Measurements from ENCODE around the gene PRDM5. TPM values are rescaled to one million over a fixed set of nuclear protein-coding genes. Genes with fewer than 3 reads are reported as not detected.

The PRDM5 gene
- total RNA-seq, 1 donor from 2014 or later = 16.6 TPM

DNA sequence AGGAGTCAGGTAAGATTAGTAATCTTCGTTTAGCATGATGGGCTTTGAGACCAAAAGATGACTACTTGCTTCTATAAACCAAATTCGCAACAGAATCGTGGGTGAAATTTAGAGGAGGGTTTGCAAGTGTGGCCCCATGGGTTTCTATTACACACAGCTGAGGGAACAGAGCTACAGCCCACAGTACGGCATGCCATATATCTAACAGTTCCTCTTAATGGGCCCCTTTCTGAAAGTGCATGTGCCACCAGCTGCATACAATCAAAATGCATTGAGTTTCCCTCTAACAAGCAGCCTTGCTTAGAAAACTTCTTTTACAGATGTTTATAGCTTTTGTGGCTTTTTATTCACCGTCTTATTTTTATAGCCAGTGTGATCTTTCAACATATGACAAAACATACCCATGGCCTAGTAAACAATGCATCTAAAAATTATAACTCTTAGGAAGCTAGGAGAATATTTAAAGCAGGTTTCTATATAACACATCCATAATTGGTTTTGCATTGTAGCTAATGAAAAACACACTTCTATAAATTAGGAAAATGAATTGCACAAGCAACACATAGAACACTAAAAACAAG is 202.1 kb downstream of the PRDM5 start:
- TF ChIP-seq, protein P1, sequence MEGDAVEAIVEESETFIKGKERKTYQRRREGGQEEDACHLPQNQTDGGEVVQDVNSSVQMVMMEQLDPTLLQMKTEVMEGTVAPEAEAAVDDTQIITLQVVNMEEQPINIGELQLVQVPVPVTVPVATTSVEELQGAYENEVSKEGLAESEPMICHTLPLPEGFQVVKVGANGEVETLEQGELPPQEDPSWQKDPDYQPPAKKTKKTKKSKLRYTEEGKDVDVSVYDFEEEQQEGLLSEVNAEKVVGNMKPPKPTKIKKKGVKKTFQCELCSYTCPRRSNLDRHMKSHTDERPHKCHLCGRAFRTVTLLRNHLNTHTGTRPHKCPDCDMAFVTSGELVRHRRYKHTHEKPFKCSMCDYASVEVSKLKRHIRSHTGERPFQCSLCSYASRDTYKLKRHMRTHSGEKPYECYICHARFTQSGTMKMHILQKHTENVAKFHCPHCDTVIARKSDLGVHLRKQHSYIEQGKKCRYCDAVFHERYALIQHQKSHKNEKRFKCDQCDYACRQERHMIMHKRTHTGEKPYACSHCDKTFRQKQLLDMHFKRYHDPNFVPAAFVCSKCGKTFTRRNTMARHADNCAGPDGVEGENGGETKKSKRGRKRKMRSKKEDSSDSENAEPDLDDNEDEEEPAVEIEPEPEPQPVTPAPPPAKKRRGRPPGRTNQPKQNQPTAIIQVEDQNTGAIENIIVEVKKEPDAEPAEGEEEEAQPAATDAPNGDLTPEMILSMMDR (IDR thresholded peaks at IDR 0.05; ENCODE audit: partially characterized antibody, unreplicated experiment) = no peak
- Mint-ChIP-seq H3K27me3 (ENCODE audit: unreplicated experiment) (no peaks in the 10 kb centered on the region), H3K27ac (ENCODE audit: unreplicated experiment) (no peak overlapping the region), H3K4me1 (ENCODE audit: low read depth, unreplicated experiment) (peaks cover 20% of the 10 kb centered on the region), H3K4me3 (ENCODE audit: unreplicated experiment) (no peak overlapping the region), H3K36me3 (ENCODE audit: unreplicated experiment) (no peaks in the 10 kb centered on the region), H3K9me3 (ENCODE audit: unreplicated experiment) (no peaks in the 10 kb centered on the region)
- DNase-seq = no peak

DNA sequence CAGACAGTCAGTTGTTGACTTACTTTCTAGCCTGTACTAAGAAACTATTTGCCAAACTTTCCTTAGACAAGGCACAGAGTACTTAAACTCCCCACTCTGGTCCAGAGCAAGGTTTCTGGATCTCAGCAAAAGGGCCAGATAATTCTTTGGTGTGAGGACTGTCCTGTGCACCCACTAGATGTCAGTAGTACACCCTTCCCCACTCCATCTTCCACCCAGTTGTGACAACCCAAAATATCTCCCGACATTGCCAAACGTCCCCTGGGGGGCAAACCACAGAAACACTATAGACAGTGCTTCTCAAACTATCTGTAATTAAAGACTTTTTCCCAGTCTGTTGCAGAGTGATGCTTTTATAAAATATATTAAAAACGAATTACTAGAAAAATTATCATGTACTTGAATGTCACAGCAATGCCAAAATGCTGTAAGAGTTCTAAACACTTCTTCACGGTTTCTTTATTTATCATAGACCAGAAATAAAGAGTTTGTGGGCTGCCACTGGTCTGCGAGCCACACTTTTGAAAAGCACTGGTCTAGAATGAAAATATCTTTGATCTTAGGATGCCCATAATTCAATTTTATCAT is 203.5 kb downstream of the PRDM5 start:
- H3K9me3 Mint-ChIP-seq (ENCODE audit: unreplicated experiment) = no peaks in the 10 kb centered on the region
- peak; percentile 23 for DNase-seq

DNA sequence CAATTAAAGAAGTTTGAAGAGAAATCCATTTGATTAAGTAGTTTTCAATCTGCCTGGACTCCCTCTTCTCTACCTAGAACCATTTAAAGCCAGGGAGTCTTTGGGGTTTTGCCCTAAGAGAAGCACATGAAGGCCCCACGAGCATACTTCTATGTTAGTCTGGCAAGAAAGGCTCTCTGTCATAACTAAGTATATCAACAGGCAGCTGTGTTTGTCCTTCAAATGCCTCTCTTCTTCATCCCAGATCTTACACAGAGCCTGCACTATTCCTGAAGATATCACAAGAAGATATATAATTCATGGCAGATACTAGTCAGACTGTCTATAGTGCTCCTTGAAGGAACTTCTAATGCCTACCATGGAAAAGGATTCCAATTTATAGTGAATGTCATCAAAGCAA is 206.2 kb downstream of the PRDM5 start:
- peaks cover 3% of the 10 kb centered on the region for H3K4me1 Mint-ChIP-seq (ENCODE audit: low read depth, unreplicated experiment)
- H3K27me3 Mint-ChIP-seq (ENCODE audit: unreplicated experiment) = no peaks in the 10 kb centered on the region
- no peak overlapping the region for H3K4me3 Mint-ChIP-seq (ENCODE audit: unreplicated experiment)
- H3K9me3 Mint-ChIP-seq (ENCODE audit: unreplicated experiment) = no peaks in the 10 kb centered on the region
- TF ChIP-seq, protein P1 (IDR thresholded peaks at IDR 0.05; ENCODE audit: partially characterized antibody, unreplicated experiment) = no peak
- H3K27ac Mint-ChIP-seq (ENCODE audit: unreplicated experiment) = no peak overlapping the region
- no peaks in the 10 kb centered on the region for H3K36me3 Mint-ChIP-seq (ENCODE audit: unreplicated experiment)
- DNase-seq = no peak

More for the DNA sequence above, 203.5 kb downstream of the PRDM5 start:
- Mint-ChIP-seq H3K27ac (ENCODE audit: unreplicated experiment) (no peak overlapping the region), H3K36me3 (ENCODE audit: unreplicated experiment) (no peaks in the 10 kb centered on the region), H3K4me3 (ENCODE audit: unreplicated experiment) (no peak overlapping the region), H3K4me1 (ENCODE audit: low read depth, unreplicated experiment) (peaks cover 16% of the 10 kb centered on the region), H3K27me3 (ENCODE audit: unreplicated experiment) (no peaks in the 10 kb centered on the region)
- TF ChIP-seq, protein P1 (IDR thresholded peaks at IDR 0.05; ENCODE audit: partially characterized antibody, unreplicated experiment) = peak; percentile 21

DNA sequence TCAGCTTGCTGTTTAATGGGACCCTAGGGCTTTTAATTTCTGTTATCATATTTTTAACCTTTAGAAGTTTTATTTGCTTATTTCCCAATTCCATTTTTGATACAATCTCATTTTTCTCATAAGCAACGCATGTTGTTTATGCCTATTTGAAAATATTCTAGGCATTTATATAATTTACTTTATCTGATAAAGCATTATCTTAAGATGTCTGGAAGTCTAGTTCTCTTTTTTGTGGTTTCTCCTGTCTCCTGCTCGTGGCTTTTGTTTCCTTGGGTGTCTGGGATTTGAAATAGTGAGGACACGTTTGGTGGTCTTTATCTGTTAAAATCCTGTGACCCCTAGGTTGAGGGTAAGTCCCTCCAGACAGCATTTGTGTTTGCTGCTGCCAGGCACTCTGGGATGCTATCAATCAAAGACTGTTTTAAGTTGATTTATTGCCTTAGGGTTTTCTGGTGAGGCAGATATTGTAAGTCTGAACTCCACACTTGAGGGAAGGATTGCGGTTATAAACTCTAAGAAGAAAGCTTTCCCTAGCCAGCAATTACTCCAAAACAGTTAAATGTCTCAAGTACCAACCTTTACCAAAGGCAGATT is 208.0 kb downstream of the PRDM5 start:
- Mint-ChIP-seq H3K4me3 (ENCODE audit: unreplicated experiment) (no peak overlapping the region), H3K36me3 (ENCODE audit: unreplicated experiment) (no peaks in the 10 kb centered on the region), H3K27ac (ENCODE audit: unreplicated experiment) (no peak overlapping the region), H3K9me3 (ENCODE audit: unreplicated experiment) (no peaks in the 10 kb centered on the region), H3K27me3 (ENCODE audit: unreplicated experiment) (no peaks in the 10 kb centered on the region), H3K4me1 (ENCODE audit: low read depth, unreplicated experiment) (no peaks in the 10 kb centered on the region)
- DNase-seq = no peak
- TF ChIP-seq, protein P1 (IDR thresholded peaks at IDR 0.05; ENCODE audit: partially characterized antibody, unreplicated experiment) = no peak

DNA sequence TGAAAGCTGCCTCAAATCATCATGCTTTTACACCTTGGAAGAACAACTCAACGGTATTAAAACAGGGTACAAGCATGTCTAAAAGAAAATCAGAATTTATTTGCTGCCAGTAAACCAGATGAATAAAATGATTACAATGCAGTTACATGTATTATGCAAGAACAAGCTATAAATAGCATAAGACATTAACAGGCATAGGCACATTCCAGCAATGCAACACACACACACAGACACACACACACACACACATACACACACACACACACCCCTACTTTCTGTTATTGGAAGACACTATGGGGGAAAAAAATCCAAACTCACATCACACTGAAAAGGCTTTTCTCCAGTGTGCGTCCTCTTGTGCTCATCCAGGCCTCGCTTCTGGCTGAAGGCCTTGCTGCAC is 212.5 kb downstream of the PRDM5 start:
- Mint-ChIP-seq H3K27ac (ENCODE audit: unreplicated experiment) (no peak overlapping the region), H3K9me3 (ENCODE audit: unreplicated experiment) (no peaks in the 10 kb centered on the region), H3K36me3 (ENCODE audit: unreplicated experiment) (no peaks in the 10 kb centered on the region), H3K4me1 (ENCODE audit: low read depth, unreplicated experiment) (no peaks in the 10 kb centered on the region), H3K4me3 (ENCODE audit: unreplicated experiment) (no peak overlapping the region), H3K27me3 (ENCODE audit: unreplicated experiment) (no peaks in the 10 kb centered on the region)
- no peak for DNase-seq
- TF ChIP-seq, protein P1 (IDR thresholded peaks at IDR 0.05; ENCODE audit: partially characterized antibody, unreplicated experiment) = no peak

Data from glutamatergic neuron (in vitro differentiated cells).